ENCODE measurements around the gene FCRLB. TPM values are rescaled to one million over a fixed set of nuclear protein-coding genes. Genes with fewer than 3 reads are reported as not detected.
A peak's percentile ranks its signal among the peaks of the same experiment; 100 is the strongest.
"Not testable (repeated sequence)": the region's sequence is repeated elsewhere in the genome, so short reads cannot be mapped to it uniquely, and the experiment has no call there.

The FCRLB gene
- not detected for total RNA-seq

GRCh38 chr1:161720956-161721737 is at the start of gene FCRLB:
FCRLB (plus strand) TSS chr1:161721544; CDS start chr1:161722673, 1,129 bp downstream.
- Mint-ChIP-seq H3K27me3 (peaks cover 16% of the 10 kb centered on the region), H3K9me3 (no peaks in the 10 kb centered on the region), H3K4me1 (peaks cover 17% of the 10 kb centered on the region), H3K27ac (no peak within 1 kb of the TSS), H3K36me3 (ENCODE audit: low read depth) (no peaks in the 10 kb centered on the region), H3K4me3 (no peak within 1 kb of the TSS)
- ATAC-seq (replicated peaks): no peak

- not testable (repeated sequence) for H3K27ac Mint-ChIP-seq; H3K36me3 Mint-ChIP-seq (ENCODE audit: low read depth); H3K4me3 Mint-ChIP-seq; ATAC-seq (replicated peaks); H3K4me1 Mint-ChIP-seq; H3K9me3 Mint-ChIP-seq; H3K27me3 Mint-ChIP-seq
Measured at GRCh38 chr1:161673437-161673836, 47.9 kb upstream of the FCRLB start.

DNA sequence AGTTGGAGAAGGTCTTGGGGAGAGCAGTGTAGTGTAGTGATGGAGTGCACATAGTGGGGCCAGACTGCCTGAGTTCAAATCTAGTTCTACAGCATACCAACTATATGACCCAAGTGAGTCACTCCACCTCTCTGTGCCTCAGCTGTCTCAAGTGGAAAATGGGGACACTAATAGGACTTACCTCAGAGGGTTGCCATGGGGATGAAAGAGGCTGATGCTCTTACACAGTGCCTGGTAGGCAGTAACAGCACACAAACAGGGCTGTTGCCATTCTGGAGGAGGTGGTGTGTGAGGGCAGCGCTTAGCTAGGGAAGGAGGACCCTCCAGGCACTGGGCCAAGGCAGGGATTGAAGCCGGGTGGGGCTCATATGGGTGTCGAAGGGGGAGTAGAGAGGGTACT is 46.9 kb upstream of the FCRLB start:
- not testable (repeated sequence) for H3K27me3 Mint-ChIP-seq; H3K4me3 Mint-ChIP-seq; H3K27ac Mint-ChIP-seq; H3K9me3 Mint-ChIP-seq; H3K36me3 Mint-ChIP-seq (ENCODE audit: low read depth); H3K4me1 Mint-ChIP-seq
- peak; percentile 54 for ATAC-seq (replicated peaks)

DNA sequence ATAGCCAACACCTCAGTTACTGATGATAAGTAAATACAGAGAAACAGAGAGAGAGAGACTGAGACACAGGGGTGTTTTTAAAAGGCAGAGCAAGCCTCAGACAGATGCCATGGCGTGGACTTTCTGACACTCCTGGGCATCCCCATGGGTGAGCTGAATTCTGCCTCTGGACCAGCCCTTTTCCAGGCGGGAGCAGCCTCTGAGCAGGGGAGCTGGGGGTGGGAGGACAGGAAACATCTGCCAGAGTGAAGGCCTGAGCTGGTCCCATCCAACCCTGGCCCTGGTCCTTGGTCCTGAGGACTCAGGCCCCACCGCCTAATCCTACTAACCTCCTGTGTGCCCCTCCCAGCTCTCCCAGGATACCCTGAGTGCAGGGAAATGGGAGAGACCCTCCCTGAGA is 46.4 kb upstream of the FCRLB start:
- not testable (repeated sequence) for H3K9me3 Mint-ChIP-seq; H3K27ac Mint-ChIP-seq; ATAC-seq (replicated peaks)

DNA sequence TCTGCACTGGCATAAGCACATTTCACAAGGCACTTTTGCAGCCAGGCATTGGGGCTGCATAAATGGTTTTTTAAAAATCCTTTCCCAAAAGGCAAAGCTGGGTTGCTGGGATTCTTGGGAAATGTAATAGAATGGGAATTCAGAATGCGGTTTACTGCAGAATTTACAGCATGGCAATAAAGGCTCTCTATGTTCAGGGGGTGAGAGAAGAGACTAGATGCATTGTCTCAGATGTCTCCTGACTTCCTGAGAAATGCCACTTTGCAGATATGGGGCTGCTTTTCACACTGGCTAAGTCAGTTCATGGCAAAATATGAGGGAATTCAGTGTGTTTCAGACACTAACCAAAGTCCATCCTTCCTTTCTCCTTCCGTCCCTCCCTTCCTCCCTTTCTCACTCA is 44.9 kb upstream of the FCRLB start:
- H3K36me3 Mint-ChIP-seq (ENCODE audit: low read depth): no peaks in the 10 kb centered on the region
- no peak overlapping the region for H3K27ac Mint-ChIP-seq
- H3K9me3 Mint-ChIP-seq: no peaks in the 10 kb centered on the region
- no peak for ATAC-seq (replicated peaks)
- H3K27me3 Mint-ChIP-seq: no peaks in the 10 kb centered on the region
- no peak overlapping the region for H3K4me3 Mint-ChIP-seq
- H3K4me1 Mint-ChIP-seq: no peaks in the 10 kb centered on the region

More for the DNA sequence above, 46.4 kb upstream of the FCRLB start:
- H3K27me3 Mint-ChIP-seq; H3K4me3 Mint-ChIP-seq; H3K36me3 Mint-ChIP-seq (ENCODE audit: low read depth); H3K4me1 Mint-ChIP-seq: not testable (repeated sequence)

GRCh38 chr1:161676958-161677689 is 44.2 kb upstream of the FCRLB start:
- Mint-ChIP-seq H3K36me3 (ENCODE audit: low read depth) (no peaks in the 10 kb centered on the region), H3K27me3 (no peaks in the 10 kb centered on the region), H3K4me1 (no peaks in the 10 kb centered on the region), H3K4me3 (no peak overlapping the region), H3K9me3 (no peaks in the 10 kb centered on the region), H3K27ac (no peak overlapping the region)
- ATAC-seq (replicated peaks): no peak

DNA sequence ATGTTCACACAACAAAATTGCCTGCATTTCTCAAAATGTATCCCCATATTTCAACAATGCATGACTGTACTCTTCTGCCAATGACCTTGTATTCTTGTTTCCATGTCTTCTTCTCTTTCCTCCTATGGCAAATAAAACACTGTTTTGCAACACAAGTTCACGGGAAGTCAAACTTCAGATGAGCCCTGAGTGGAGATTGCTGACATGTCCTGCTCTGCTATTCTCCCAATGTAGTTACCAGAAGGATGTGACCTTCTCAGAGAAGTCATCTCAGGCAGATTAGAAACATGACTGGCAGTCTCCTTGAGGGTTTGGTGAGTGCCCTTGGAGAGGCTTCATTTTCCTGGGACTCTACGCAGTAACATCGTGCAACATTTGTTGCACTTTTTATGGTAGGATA is 42.8 kb upstream of the FCRLB start:
- Mint-ChIP-seq H3K36me3 (ENCODE audit: low read depth) (no peaks in the 10 kb centered on the region), H3K27me3 (peaks cover 6% of the 10 kb centered on the region), H3K4me3 (no peak overlapping the region), H3K9me3 (no peaks in the 10 kb centered on the region), H3K4me1 (no peaks in the 10 kb centered on the region), H3K27ac (no peak overlapping the region)
- no peak for ATAC-seq (replicated peaks)

DNA sequence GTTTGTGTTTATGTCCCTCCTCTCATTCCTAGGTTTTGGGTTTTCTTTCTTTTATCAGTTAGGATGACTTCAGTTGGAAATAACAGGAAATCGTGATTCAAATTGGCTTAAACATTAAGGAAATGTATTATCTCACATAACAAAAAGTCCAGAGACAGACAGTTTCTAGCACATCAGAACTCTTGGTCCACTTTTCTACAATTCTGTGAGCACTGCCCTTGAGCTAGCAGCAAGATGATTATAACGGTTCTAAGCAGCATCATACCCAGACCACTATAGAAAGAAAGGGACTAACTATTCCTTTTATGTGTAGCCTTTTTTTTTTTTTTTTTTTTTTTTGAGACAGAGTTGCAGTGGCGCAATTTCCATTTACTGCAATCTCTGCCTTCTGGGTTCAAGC is 39.5 kb upstream of the FCRLB start:
- H3K36me3 Mint-ChIP-seq (ENCODE audit: low read depth): no peaks in the 10 kb centered on the region
- H3K27ac Mint-ChIP-seq: no peak overlapping the region
- ATAC-seq (replicated peaks): no peak
- H3K4me3 Mint-ChIP-seq: no peak overlapping the region
- H3K27me3 Mint-ChIP-seq: peaks cover 10% of the 10 kb centered on the region
- H3K4me1 Mint-ChIP-seq: no peaks in the 10 kb centered on the region
- H3K9me3 Mint-ChIP-seq: no peaks in the 10 kb centered on the region

DNA sequence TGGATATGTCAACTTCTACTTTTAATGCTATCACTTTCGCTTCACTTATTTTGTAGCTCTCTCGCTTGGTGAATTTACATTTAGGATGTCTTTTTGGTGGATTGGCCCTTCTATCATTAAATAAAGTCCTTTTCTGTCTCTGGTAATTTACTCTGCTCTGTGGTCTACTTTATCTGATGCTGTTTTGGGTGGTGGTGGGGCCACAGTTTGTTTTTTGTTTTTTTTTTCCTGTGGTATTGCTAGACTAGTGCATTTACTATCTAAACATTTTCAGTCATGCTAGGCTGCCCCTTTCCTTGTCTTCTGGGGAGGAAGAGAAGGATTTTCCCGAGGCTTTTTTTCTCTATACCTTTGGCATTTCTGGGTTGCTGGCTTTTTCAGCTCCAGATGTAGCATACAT is 32.4 kb upstream of the FCRLB start:
- Mint-ChIP-seq H3K9me3 (no peaks in the 10 kb centered on the region), H3K27ac (no peak overlapping the region), H3K4me1 (no peaks in the 10 kb centered on the region), H3K36me3 (ENCODE audit: low read depth) (no peaks in the 10 kb centered on the region), H3K4me3 (no peak overlapping the region), H3K27me3 (peaks cover 34% of the 10 kb centered on the region)
- no peak for ATAC-seq (replicated peaks)

DNA sequence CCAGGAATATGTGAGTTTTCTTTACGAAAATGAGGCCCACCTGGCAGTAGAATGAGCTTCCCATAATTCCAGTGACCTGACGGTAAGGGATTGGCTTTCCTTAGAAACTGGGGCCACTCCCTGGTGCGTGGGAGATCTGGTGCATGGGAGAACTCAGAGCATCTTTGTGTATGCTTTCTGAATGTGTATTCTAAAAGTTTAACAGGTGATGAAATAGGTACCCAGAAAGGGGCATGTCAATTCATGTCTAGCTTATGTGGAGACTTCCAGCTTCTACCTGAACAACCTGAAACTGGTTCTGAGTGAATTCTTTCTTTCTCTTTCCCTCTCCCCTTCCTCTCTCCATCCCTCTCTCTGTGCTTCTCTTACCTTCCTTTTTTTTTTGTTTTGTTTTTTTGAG is 29.5 kb upstream of the FCRLB start:
- no peak overlapping the region for H3K4me3 Mint-ChIP-seq
- no peaks in the 10 kb centered on the region for H3K36me3 Mint-ChIP-seq (ENCODE audit: low read depth)
- H3K9me3 Mint-ChIP-seq: peaks cover 7% of the 10 kb centered on the region
- no peak for ATAC-seq (replicated peaks)
- no peak overlapping the region for H3K27ac Mint-ChIP-seq
- H3K27me3 Mint-ChIP-seq: peaks cover 49% of the 10 kb centered on the region
- H3K4me1 Mint-ChIP-seq: no peaks in the 10 kb centered on the region

GRCh38 chr1:161693020-161693712 is 28.2 kb upstream of the FCRLB start:
- not testable (repeated sequence) for H3K4me1 Mint-ChIP-seq; H3K9me3 Mint-ChIP-seq; ATAC-seq (replicated peaks); H3K36me3 Mint-ChIP-seq (ENCODE audit: low read depth); H3K27ac Mint-ChIP-seq; H3K4me3 Mint-ChIP-seq
- peaks cover 43% of the 10 kb centered on the region for H3K27me3 Mint-ChIP-seq

GRCh38 chr1:161698302-161698701 is 23.0 kb upstream of the FCRLB start:
- H3K27me3 Mint-ChIP-seq: peaks cover 24% of the 10 kb centered on the region
- not testable (repeated sequence) for H3K36me3 Mint-ChIP-seq (ENCODE audit: low read depth); H3K9me3 Mint-ChIP-seq; ATAC-seq (replicated peaks); H3K4me3 Mint-ChIP-seq; H3K27ac Mint-ChIP-seq; H3K4me1 Mint-ChIP-seq

DNA sequence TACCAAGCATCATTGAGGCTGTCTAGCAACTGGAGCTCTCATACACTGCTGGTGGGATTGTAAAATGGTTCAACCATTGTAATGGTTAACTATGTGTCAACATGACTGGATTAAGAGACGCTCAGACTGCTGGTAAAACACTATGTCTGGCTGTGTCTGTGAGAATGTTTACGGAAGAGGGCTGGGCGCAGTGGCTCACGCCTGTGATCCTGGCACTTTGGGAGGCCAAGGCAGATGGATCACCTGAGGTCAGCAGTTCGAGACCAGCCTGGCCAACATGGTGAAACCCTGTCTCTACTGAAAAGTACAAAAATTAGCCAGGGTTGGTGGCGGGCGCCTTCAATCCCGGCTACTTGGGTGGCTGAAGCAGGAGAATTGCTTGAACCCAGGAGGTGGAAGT is 19.1 kb upstream of the FCRLB start:
- peaks cover 3% of the 10 kb centered on the region for H3K27me3 Mint-ChIP-seq
- no peaks in the 10 kb centered on the region for H3K9me3 Mint-ChIP-seq
- no peak overlapping the region for H3K27ac Mint-ChIP-seq
- no peaks in the 10 kb centered on the region for H3K4me1 Mint-ChIP-seq
- ATAC-seq (replicated peaks): no peak
- no peak overlapping the region for H3K4me3 Mint-ChIP-seq
- no peaks in the 10 kb centered on the region for H3K36me3 Mint-ChIP-seq (ENCODE audit: low read depth)

- Mint-ChIP-seq H3K36me3 (ENCODE audit: low read depth) (no peaks in the 10 kb centered on the region), H3K4me1 (no peaks in the 10 kb centered on the region), H3K4me3 (no peak overlapping the region), H3K9me3 (no peaks in the 10 kb centered on the region), H3K27ac (no peak overlapping the region), H3K27me3 (peaks cover 7% of the 10 kb centered on the region)
- no peak for ATAC-seq (replicated peaks)
Measured at GRCh38 chr1:161705537-161705936, 15.8 kb upstream of the FCRLB start.

- H3K27me3 Mint-ChIP-seq: peaks cover 7% of the 10 kb centered on the region
- H3K27ac Mint-ChIP-seq: no peak overlapping the region
- no peaks in the 10 kb centered on the region for H3K36me3 Mint-ChIP-seq (ENCODE audit: low read depth)
- H3K4me3 Mint-ChIP-seq: no peak overlapping the region
- no peaks in the 10 kb centered on the region for H3K4me1 Mint-ChIP-seq
- no peaks in the 10 kb centered on the region for H3K9me3 Mint-ChIP-seq
- peak; percentile 39 for ATAC-seq (replicated peaks)
Measured at GRCh38 chr1:161706113-161706481, 15.2 kb upstream of the FCRLB start.

Data from activated T-helper 17 cell treated with anti-CD3 and anti-CD28 coated beads, Interleukin-2, amount 50 U/mL, for 72 hours (primary cell).